HG02870 (cell line): Measurements from ENCODE around the gene CCHCR1.
"Not testable (repeated sequence)": the region's sequence is repeated elsewhere in the genome, so short reads cannot be mapped to it uniquely, and the experiment has no call there.

Experiments used
- ATAC-seq: cut with Tn5 transposase; IDR thresholded peaks from one replicate; pipeline ENCODE4 v1.9.1; 2021; ENCODE audit warnings: mild to moderate bottlenecking, moderate library complexity; ENCODE audit not compliant: unreplicated experiment

CCHCR1 gene

GRCh38 chr6:31185695-31186051 lies 28.1 kb upstream of the CCHCR1 start:
- ATAC-seq: not testable (repeated sequence)

- ATAC-seq: not testable (repeated sequence)
Measured at GRCh38 chr6:31183859-31184258, 26.3 kb upstream of the CCHCR1 start.

- not testable (repeated sequence) for ATAC-seq
Measured at GRCh38 chr6:31183287-31183686, 25.7 kb upstream of the CCHCR1 start.

- peak; percentile 54 for ATAC-seq
Measured at GRCh38 chr6:31180500-31180899, 22.9 kb upstream of the CCHCR1 start.

GRCh38 chr6:31179896-31180295 lies 22.3 kb upstream of the CCHCR1 start:
- ATAC-seq: no peak

- ATAC-seq: no peak
Measured at GRCh38 chr6:31179042-31179386, 21.4 kb upstream of the CCHCR1 start.

GRCh38 chr6:31178143-31179041 lies 20.8 kb upstream of the CCHCR1 start:
- no peak for ATAC-seq

GRCh38 chr6:31175971-31176370 lies 18.4 kb upstream of the CCHCR1 start:
- ATAC-seq: no peak

- no peak for ATAC-seq
Measured at GRCh38 chr6:31174378-31174777, 16.8 kb upstream of the CCHCR1 start.

GRCh38 chr6:31173406-31173805 lies 15.8 kb upstream of the CCHCR1 start:
- no peak for ATAC-seq

GRCh38 chr6:31172973-31173384 lies 15.4 kb upstream of the CCHCR1 start:
- ATAC-seq: no peak

GRCh38 chr6:31171931-31172905 lies 14.6 kb upstream of the CCHCR1 start:
- no peak for ATAC-seq

GRCh38 chr6:31170987-31171671 lies 13.5 kb upstream of the CCHCR1 start:
- ATAC-seq: no peak

- no peak for ATAC-seq
Measured at GRCh38 chr6:31170600-31170881, 12.9 kb upstream of the CCHCR1 start, which contains the start of gene POU5F1. Gene POU5F1 (minus strand): TSS chr6:31170682. CDS start chr6:31170620, 62 bp downstream.

- not testable (repeated sequence) for ATAC-seq
Measured at GRCh38 chr6:31169858-31170599, 12.4 kb upstream of the CCHCR1 start.

GRCh38 chr6:31169123-31169857 lies 11.7 kb upstream of the CCHCR1 start:
- ATAC-seq: no peak

- no peak for ATAC-seq
Measured at GRCh38 chr6:31168606-31169005, 11.0 kb upstream of the CCHCR1 start.

- ATAC-seq: no peak
Measured at GRCh38 chr6:31165986-31166385, 8.4 kb upstream of the CCHCR1 start.

GRCh38 chr6:31165064-31165832 lies 7.6 kb upstream of the CCHCR1 start:
- peak; percentile 68 for ATAC-seq
